ENCODE data around the gene IGSF9.

GRCh38 chr1:159937054-159937750, 8.2 kb downstream of the IGSF9 start:
- TF ChIP-seq CTCF (conservative IDR thresholded peaks at IDR 0.05; ENCODE audit: low read length) (no peak), EZH2phosphoT487 (IDR thresholded peaks at IDR 0.05; ENCODE audit: borderline replicate concordance) (no peak)
